Body of pancreas (tissue), 4 donors: Measurements from ENCODE around the gene IPPK.

ENCODE experiments used
- POLR2A ChIP-seq, 3 donors: fragments of 450-650 bp; IDR thresholded peaks; one replicate each; pipeline ENCODE4 v1.6.1; 2016; ENCODE audit warnings: antibody characterized with exemption in 3 of 3, mild to moderate bottlenecking in 2 of 3
- TF ChIP-seq, protein P1 (sequence below), 7 experiments: fragments of 450-650 bp in 4 of 7; fragments of 200-600 bp in 3 of 7; sonication (generic) in 3 of 7; IDR thresholded peaks; one replicate each; pipeline ENCODE4 v1.5.1; 2016 to 2019; ENCODE audit warnings: antibody characterized with exemption in 7 of 7

DNA sequence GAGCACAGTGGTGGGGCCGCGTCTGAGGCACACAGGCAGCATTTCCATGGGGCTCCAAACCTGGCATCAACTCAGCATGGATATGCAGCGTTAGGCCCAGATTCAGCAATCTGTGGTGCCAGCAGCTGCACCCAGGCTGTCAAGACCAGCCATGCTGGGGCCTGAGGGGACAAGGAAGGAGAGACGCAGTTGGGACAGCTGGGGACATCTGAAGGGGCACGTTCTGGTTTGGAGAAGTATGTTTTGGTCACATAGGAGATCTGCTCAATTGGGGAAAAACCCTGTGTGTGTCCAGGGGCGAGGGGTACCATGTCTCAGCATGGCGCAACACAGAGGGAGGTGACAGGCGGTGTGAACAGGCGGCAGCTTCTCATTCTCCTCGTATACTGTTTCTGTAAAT, 67.5 kb downstream of the IPPK start:
- TF ChIP-seq, protein P1, sequence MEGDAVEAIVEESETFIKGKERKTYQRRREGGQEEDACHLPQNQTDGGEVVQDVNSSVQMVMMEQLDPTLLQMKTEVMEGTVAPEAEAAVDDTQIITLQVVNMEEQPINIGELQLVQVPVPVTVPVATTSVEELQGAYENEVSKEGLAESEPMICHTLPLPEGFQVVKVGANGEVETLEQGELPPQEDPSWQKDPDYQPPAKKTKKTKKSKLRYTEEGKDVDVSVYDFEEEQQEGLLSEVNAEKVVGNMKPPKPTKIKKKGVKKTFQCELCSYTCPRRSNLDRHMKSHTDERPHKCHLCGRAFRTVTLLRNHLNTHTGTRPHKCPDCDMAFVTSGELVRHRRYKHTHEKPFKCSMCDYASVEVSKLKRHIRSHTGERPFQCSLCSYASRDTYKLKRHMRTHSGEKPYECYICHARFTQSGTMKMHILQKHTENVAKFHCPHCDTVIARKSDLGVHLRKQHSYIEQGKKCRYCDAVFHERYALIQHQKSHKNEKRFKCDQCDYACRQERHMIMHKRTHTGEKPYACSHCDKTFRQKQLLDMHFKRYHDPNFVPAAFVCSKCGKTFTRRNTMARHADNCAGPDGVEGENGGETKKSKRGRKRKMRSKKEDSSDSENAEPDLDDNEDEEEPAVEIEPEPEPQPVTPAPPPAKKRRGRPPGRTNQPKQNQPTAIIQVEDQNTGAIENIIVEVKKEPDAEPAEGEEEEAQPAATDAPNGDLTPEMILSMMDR (IDR thresholded peaks at IDR 0.05): no peak
- TF ChIP-seq POLR2A (IDR thresholded peaks at IDR 0.05): no peak
